AG09319 (cell line): Measurements from ENCODE around the gene SERTAD4.

Source experiments
- DNase-seq: peaks from one replicate; pipeline ENCODE4 v3.0.0-alpha.2; 2010; ENCODE audit warnings: low read depth; ENCODE audit errors: extremely low read depth
- TF ChIP-seq, protein P1 (sequence below): IDR thresholded peaks from 2 replicates; pipeline ENCODE4 v1.5.1; 2011; ENCODE audit warnings: low read depth, mild to moderate bottlenecking, inconsistent platforms, low read length, moderate library complexity

SERTAD4 gene

DNA sequence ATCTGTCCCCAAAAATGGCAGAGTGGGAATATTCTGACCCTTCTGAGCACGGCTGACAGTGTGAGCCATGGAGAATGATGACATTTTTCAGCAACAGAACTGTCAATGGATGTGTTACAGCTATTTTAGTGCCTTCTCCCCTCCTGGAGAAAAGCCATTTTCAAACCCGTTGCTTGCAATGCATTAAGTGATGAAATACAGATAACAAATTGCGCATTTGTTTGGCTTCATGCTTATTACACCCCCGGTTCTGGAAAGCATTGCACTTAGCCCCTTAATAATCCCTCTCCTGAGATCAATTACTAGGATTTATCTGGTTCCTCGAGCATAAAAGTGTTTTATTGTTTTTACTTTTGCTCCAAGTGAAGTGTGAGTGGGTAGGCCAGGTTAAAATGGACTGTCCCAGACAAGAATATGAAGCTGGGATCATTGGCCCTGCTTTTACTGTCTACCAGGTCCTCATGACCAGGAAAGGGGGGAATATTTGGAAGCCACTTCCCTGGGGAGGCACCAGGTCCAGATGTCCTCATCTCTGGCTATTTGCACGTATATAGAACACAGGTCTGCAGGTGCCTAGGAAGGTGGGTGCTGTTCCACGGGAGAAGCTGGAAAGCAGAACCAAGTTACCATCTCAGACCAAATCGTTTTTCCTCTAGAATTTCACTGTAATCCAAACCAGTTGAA is 58.6 kb downstream of the SERTAD4 start:
- TF ChIP-seq, protein P1, sequence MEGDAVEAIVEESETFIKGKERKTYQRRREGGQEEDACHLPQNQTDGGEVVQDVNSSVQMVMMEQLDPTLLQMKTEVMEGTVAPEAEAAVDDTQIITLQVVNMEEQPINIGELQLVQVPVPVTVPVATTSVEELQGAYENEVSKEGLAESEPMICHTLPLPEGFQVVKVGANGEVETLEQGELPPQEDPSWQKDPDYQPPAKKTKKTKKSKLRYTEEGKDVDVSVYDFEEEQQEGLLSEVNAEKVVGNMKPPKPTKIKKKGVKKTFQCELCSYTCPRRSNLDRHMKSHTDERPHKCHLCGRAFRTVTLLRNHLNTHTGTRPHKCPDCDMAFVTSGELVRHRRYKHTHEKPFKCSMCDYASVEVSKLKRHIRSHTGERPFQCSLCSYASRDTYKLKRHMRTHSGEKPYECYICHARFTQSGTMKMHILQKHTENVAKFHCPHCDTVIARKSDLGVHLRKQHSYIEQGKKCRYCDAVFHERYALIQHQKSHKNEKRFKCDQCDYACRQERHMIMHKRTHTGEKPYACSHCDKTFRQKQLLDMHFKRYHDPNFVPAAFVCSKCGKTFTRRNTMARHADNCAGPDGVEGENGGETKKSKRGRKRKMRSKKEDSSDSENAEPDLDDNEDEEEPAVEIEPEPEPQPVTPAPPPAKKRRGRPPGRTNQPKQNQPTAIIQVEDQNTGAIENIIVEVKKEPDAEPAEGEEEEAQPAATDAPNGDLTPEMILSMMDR = no peak
- DNase-seq = no peak

- peak; percentile 93 for DNase-seq
- TF ChIP-seq, protein P1 = no peak
These were observed 59.2 kb downstream of the SERTAD4 start for GRCh38 chr1:210291786-210292230.

DNA sequence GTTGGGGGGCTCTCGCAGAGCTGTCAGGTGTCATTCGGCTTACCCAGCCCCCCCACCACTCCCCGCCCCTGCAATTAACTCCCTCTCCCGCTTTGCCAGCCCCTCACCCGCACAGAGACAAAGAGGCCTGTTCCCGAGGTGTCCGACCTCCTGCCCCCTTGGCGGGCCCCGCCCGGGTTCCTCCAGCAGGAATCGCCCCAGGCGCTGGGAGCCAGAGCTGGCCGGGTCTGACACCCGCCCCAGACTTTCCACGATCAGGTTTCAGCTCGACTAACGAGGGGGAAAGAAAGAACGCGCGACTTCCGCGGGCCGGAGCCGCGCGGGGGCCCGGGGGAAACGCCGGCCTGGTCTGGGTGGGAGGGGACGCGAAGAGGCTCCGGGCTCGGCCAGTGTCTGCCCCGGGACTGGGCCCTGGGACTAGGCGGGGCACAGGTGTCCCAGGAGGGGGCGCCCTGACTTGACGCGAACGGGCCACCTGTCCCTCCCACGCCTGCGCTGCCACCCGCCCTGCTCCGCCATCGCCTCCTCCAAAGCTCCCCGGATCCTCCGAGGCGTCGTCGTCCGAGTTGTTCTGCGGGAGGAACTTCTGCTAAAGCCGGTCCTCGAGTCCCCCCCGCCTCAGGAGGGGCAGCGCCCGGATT is 59.8 kb downstream of the SERTAD4 start:
- peak; percentile 25 for DNase-seq
- TF ChIP-seq, protein P1 = peak; percentile 11

GRCh38 chr1:210293171-210293607 is 60.6 kb downstream of the SERTAD4 start:
- TF ChIP-seq, protein P1 = no peak

DNA sequence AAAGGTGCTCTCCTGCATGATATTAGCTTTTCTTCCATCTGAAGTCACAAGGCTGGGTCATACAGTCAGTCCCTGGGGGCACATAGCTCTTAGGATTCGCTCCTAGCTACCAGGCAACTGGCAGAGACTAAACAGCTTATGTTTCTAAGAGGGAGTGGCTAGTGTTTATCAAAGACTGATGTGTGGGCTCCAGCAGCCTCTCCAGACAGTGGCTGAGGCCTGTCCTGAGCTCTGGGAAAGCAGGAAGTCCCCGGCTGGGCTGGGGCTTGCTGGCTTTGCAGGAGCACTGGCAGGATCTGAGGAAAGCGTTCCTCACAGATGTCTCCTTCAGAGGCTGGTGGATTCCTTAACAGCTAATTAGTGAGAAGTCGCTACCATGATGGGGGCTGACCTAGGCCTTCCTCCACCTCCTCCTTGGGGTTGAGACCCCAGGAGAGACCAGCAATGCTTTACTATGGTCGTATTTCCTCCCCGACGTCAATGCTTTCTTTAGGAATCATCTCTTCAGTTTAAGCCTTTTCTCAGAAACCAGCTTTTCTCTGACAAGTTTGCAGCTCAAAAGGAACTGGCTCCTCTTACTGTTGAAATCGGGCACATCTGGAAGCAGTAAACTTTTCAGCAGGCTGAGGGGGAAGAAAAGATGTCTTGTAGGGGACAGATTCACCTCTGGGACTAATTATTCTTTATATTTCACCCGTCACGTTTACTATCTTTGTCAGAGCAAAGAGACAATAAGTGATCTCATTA is 62.6 kb downstream of the SERTAD4 start:
- TF ChIP-seq, protein P1 = no peak; the same call in 1 of the 2 replicates
- peak; percentile 56 for DNase-seq

More at GRCh38 chr1:210293171-210293607, 60.6 kb downstream of the SERTAD4 start:
- peak; percentile 72 for DNase-seq
